ENCODE measurements around the gene TNNT3. TPM values are rescaled to one million over a fixed set of nuclear protein-coding genes. Genes with fewer than 3 reads are reported as not detected.
A peak's percentile ranks its signal among the peaks of the same experiment; 100 is the strongest.
"Not testable (repeated sequence)": the region's sequence is repeated elsewhere in the genome, so short reads cannot be mapped to it uniquely, and the experiment has no call there.

Gene TNNT3
- total RNA-seq, 1 donor from 2014 or later, result not detected

GRCh38 chr11:1931341-1932104 is 12.0 kb downstream of the TNNT3 start:
- no peak for DNase-seq (ENCODE audit: low spot score)
- ATAC-seq, result no peak

- no peak for DNase-seq (ENCODE audit: low spot score)
- no peak for ATAC-seq
Observed at GRCh38 chr11:1932105-1932480, 12.6 kb downstream of the TNNT3 start.

- no peak for DNase-seq (ENCODE audit: low spot score)
- ATAC-seq, result no peak
Observed at GRCh38 chr11:1932681-1933080, 13.2 kb downstream of the TNNT3 start.

- no peak for DNase-seq (ENCODE audit: low spot score)
- no peak for ATAC-seq
Observed at GRCh38 chr11:1933416-1934334, 14.2 kb downstream of the TNNT3 start.

GRCh38 chr11:1934335-1935155 is 15.0 kb downstream of the TNNT3 start:
- ATAC-seq (no peak), DNase-seq (ENCODE audit: low spot score) (no peak)

GRCh38 chr11:1935156-1936071 is 15.9 kb downstream of the TNNT3 start:
- DNase-seq (ENCODE audit: low spot score), result no peak

GRCh38 chr11:1936072-1936780 is 16.7 kb downstream of the TNNT3 start:
- ATAC-seq (no peak), DNase-seq (ENCODE audit: low spot score) (no peak)

More at GRCh38 chr11:1935156-1936071, 15.9 kb downstream of the TNNT3 start:
- ATAC-seq, result no peak

GRCh38 chr11:1936781-1937615 is 17.5 kb downstream of the TNNT3 start:
- DNase-seq (ENCODE audit: low spot score) (no peak), ATAC-seq (no peak)

GRCh38 chr11:1937616-1938342 is 18.3 kb downstream of the TNNT3 start:
- ATAC-seq (no peak), DNase-seq (ENCODE audit: low spot score) (no peak)

GRCh38 chr11:1938343-1939005 is 19.0 kb downstream of the TNNT3 start:
- DNase-seq (ENCODE audit: low spot score) (no peak), ATAC-seq (no peak)

- DNase-seq (ENCODE audit: low spot score), result no peak
Observed at GRCh38 chr11:1939006-1939625, 19.6 kb downstream of the TNNT3 start.

GRCh38 chr11:1939788-1940187 is 20.3 kb downstream of the TNNT3 start:
- DNase-seq (ENCODE audit: low spot score), result not testable (repeated sequence)
- ATAC-seq, result peak; percentile 51

More at GRCh38 chr11:1939006-1939625, 19.6 kb downstream of the TNNT3 start:
- ATAC-seq, result no peak

GRCh38 chr11:1942558-1943260 is 23.2 kb downstream of the TNNT3 start:
- ATAC-seq (no peak), DNase-seq (ENCODE audit: low spot score) (no peak)

- ATAC-seq, result no peak
- no peak for DNase-seq (ENCODE audit: low spot score)
Observed at GRCh38 chr11:1943576-1943975, 24.1 kb downstream of the TNNT3 start.

- DNase-seq (ENCODE audit: low spot score) (no peak), ATAC-seq (no peak)
Observed at GRCh38 chr11:1943977-1944376, 24.5 kb downstream of the TNNT3 start.
